GM12878 (cell line): ENCODE data around the gene ZNF502. TPM values are rescaled to one million over a fixed set of nuclear protein-coding genes. Genes with fewer than 3 reads are reported as not detected.
A peak's percentile ranks its signal among the peaks of the same experiment; 100 is the strongest.

Experiments
- ATAC-seq: fragments of 200-7000 bp; cut with Tn5 transposase; 3 replicates; pipeline ENCODE4 v1.9.1; 2020; ENCODE audit warnings: mild to moderate bottlenecking, moderate library complexity
- BruUV-seq: library from RNA; stranded (reverse); fragments of 400-500 nt; replicated peaks from 2 replicates; lab custom pipeline; 2021; lab: Mats Ljungman, UMichigan
- CTCF ChIA-PET: fragments of 300-600 bp; sonication (Branson Sonifier 250); formaldehyde crosslinking; extraction: SDS; loops from one replicate; lab custom pipeline; 2021; ENCODE audit warnings: inconsistent platforms; lab: Yijun Ruan, JAX
- POLR2A ChIA-PET: fragments of 350-600 bp; formaldehyde crosslinking; extraction: SDS; loops from one replicate; lab custom pipeline; 2021; ENCODE audit warnings: inconsistent platforms; lab: Charles Lee
- RAD21 ChIA-PET: fragments of 300-600 bp; sonication (Branson Sonifier 250); formaldehyde crosslinking; loops from one replicate; lab custom pipeline; 2023; ENCODE audit warnings: antibody characterized with exemption; ENCODE audit not compliant: unreplicated experiment; lab: Charles Lee
- SMC1A ChIA-PET: fragments of 300-600 bp; sonication (Branson Sonifier 250); formaldehyde crosslinking; loops from one replicate; lab custom pipeline; 2023; ENCODE audit not compliant: unreplicated experiment, uncharacterized antibody; lab: Charles Lee
- DNase-seq: peaks from one replicate; pipeline ENCODE4 v3.0.0-alpha.2; 2011; ENCODE audit warnings: low read depth, low spot score
- FAIRE-seq: peaks from 3 replicates; lab custom pipeline; 2011; peaks lifted over from hg19 to GRCh38; lab: Jason Lieb, UNC
- H2AFZ ChIP-seq: 2 replicates; pipeline ENCODE4 v1.6.0; 2011; ENCODE audit warnings: low read depth, low read length, control low read depth; ENCODE audit not compliant: control insufficient read depth
- H3K27ac ChIP-seq: 2 replicates; pipeline ENCODE4 v1.5.1; 2011; ENCODE audit warnings: control low read depth; ENCODE audit not compliant: control insufficient read depth, insufficient read depth
- H3K27me3 ChIP-seq, 2 experiments: replicated peaks in 1 of 2; 2 replicates each; pipeline versions ENCODE4 v1.6.0 to v1.6.1; 2011; ENCODE audit warnings: low read length in 1 of 2; ENCODE audit not compliant: control insufficient read depth in 2 of 2, insufficient read depth in 2 of 2
- H3K36me3 ChIP-seq, 2 experiments: 2 replicates each; pipeline ENCODE4 v1.5.1; 2011; ENCODE audit warnings: low read length in 1 of 2; ENCODE audit not compliant: control insufficient read depth in 2 of 2, insufficient read depth in 2 of 2
- H3K4me1 ChIP-seq: 2 replicates; pipeline ENCODE4 v1.6.1; 2011; ENCODE audit warnings: mild to moderate bottlenecking, low read length, moderate library complexity, mixed read lengths; ENCODE audit not compliant: control insufficient read depth, insufficient read depth
- H3K4me2 ChIP-seq: 2 replicates; pipeline ENCODE4 v1.6.0; 2011; ENCODE audit warnings: control low read depth; ENCODE audit not compliant: control insufficient read depth, insufficient read depth
- H3K4me3 ChIP-seq: fragments of 200-600 bp; sonication (generic); 2 replicates; pipeline ENCODE4 v1.5.1; 2016
- H3K79me2 ChIP-seq: 2 replicates; pipeline ENCODE4 v1.6.0; 2011; ENCODE audit warnings: low read length; ENCODE audit not compliant: control insufficient read depth, insufficient read depth
- H3K9ac ChIP-seq: 2 replicates; pipeline ENCODE4 v1.8.0; 2011; ENCODE audit warnings: low read length, control low read depth, mixed read lengths; ENCODE audit not compliant: control insufficient read depth, insufficient read depth
- H3K9me3 ChIP-seq: replicated peaks from 3 replicates; pipeline ENCODE4 v1.5.1; 2011; ENCODE audit warnings: mild to moderate bottlenecking, low read length; ENCODE audit not compliant: control insufficient read depth, insufficient read depth
- H4K20me1 ChIP-seq: 2 replicates; pipeline ENCODE4 v1.6.0; 2011; ENCODE audit not compliant: control insufficient read depth, insufficient read depth
- EP300 ChIP-seq, 2 experiments: fragments of 150-350 bp in 1 of 2; IDR thresholded peaks; 2 replicates each; pipeline ENCODE4 v1.6.1; 2011 to 2012; ENCODE audit warnings: low read depth in 2 of 2, low read length in 2 of 2, borderline replicate concordance in 1 of 2, improper control_type of control experiment in 1 of 2, inconsistent platforms in 1 of 2; ENCODE audit not compliant: control insufficient read depth in 1 of 2
- MXI1 ChIP-seq: fragments of 150-350 bp; IDR thresholded peaks from 2 replicates; pipeline ENCODE4 v1.6.1; 2011; ENCODE audit warnings: low read depth, mild to moderate bottlenecking, inconsistent platforms, low read length, improper control_type of control experiment
- NKRF ChIP-seq: fragments of 450-650 bp; conservative IDR thresholded peaks from 2 replicates; pipeline ENCODE4 v1.6.1; 2017; ENCODE audit warnings: mild to moderate bottlenecking, moderate library complexity
- POLR2AphosphoS5 ChIP-seq: IDR thresholded peaks from 2 replicates; pipeline ENCODE4 v1.6.1; 2011; ENCODE audit warnings: mild to moderate bottlenecking, low read length, inconsistent platforms
- TARDBP ChIP-seq: IDR thresholded peaks from 2 replicates; pipeline ENCODE4 v1.6.1; 2016; ENCODE audit warnings: borderline replicate concordance
- ZNF274 ChIP-seq: IDR thresholded peaks from one replicate; pipeline ENCODE4 v1.8.0; 2011; ENCODE audit not compliant: insufficient read length, insufficient read depth
- WGBS: methylation state at CpG from one replicate; pipeline ENCODE4 v1.1.6; 2016; ENCODE audit warnings: low lambda C conversion rate; ENCODE audit not compliant: insufficient replicate concordance, insufficient coverage; ENCODE audit errors: missing lambda C conversion rate; 5-methylcytosine and 5-hydroxymethylcytosine counted together
- in situ Hi-C: fragments of 300-500 bp; cut with MboI; formaldehyde crosslinking; loops from 9 replicates; pipeline ENCODE4 v1.14.3; 2018; ENCODE audit warnings: mixed read lengths
- intact Hi-C: fragments of 100-400 bp; cut with micrococcal nuclease; formaldehyde crosslinking; loops from one replicate; pipeline ENCODE4 v1.14.2; 2022; ENCODE audit not compliant: unreplicated experiment
- polyA plus RNA-seq, 11 experiments: library from polyadenylated mRNA; depleted of rRNA in 4 of 11; unstranded in 6 of 11; stranded (reverse) in 5 of 11; fragments of >200 nt; fragmentation: Nextera tagmentation in 4 of 11; fragmentation: Illumina TruSeq in 1 of 11; extraction: Ambion mirVana in 4 of 11; extraction: Trizol in 1 of 11; gene quantifications; 1 replicate in 1 of 11; 2 replicates in 10 of 11; pipeline versions ENCODE4 v1.2.1 to v1.2.3, GENCODE V29; 2011 to 2016; ENCODE audit warnings: inconsistent platforms in 2 of 11, missing spikeins in 2 of 11, low read depth in 1 of 11
- total RNA-seq, 4 experiments: library from RNA; depleted of rRNA in 3 of 4; stranded (reverse); fragments of >200 nt in 3 of 4; fragmentation: Illumina TruSeq in 1 of 4; extraction: Trizol in 1 of 4; gene quantifications; 2 replicates each; pipeline versions ENCODE4 v1.2.1 to v1.2.3, GENCODE V29; 2013 to 2021

ZNF502 gene
- total and polyA plus RNA-seq, 10 of the 15 experiments (the other 5 are each of a cell fraction or from before 2014, with no cell fraction given), result 0.39 to 1.7 (median 1.1) TPM

- TF ChIP-seq EP300 (IDR thresholded peaks at IDR 0.05; ENCODE audit: borderline replicate concordance in 1 of 2, control insufficient read depth in 1 of 2, low read depth in 2 of 2, low read length in 2 of 2), result no peak
- peak; percentile 67 for TF ChIP-seq ZNF274
- no peak for TF ChIP-seq POLR2AphosphoS5
- Histone ChIP-seq H3K9me3 (peaks cover 31% of the 10 kb centered on the region), H3K4me2 (no peak overlapping the region), H2AFZ (no peak overlapping the region), H3K27me3 (no peaks in the 10 kb centered on the region), H3K27ac (no peak overlapping the region), H3K36me3 (no peaks in the 10 kb centered on the region), H3K4me3 (no peak overlapping the region), H4K20me1 (no peaks in the 10 kb centered on the region), H3K9ac (no peak overlapping the region), H3K79me2 (no peaks in the 10 kb centered on the region), H3K4me1 (no peaks in the 10 kb centered on the region)
- CTCF ChIA-PET, result no interaction called here
- ATAC-seq (no peak), DNase-seq (no peak), FAIRE-seq (no peak)
- intact Hi-C loops, result no loop called here
- RAD21 ChIA-PET, result no interaction called here
- POLR2A ChIA-PET, result no interaction called here
- no TSS peak for BruUV-seq
- 53% methylated on average over 3 of the region's 3 CpGs for WGBS
- in situ Hi-C loops, result no loop called here
- SMC1A ChIA-PET, result no interaction called here
Measured at GRCh38 chr3:44734646-44735168, 22.2 kb downstream of the ZNF502 start.

- no peak for FAIRE-seq
- TF ChIP-seq MXI1, result no peak
- no peak for TF ChIP-seq TARDBP
- TF ChIP-seq NKRF, result no peak
- H3K27ac ChIP-seq, result peak overlapping the region; percentile 93
- RAD21 ChIA-PET, result no interaction called here
- no peak for DNase-seq
- 5% methylated on average over 15 of the region's 15 CpGs for WGBS
- peak; percentile 9; the same call in 1 of the 3 replicates for ATAC-seq
- POLR2A ChIA-PET, result interaction anchor here (0.7 to 1.2 kb wide), 3 partner anchors 19 to 304 kb away, joined by 3 to 4 read pairs (median 3); no protein-coding TSS in a partner anchor
- SMC1A ChIA-PET, result no interaction called here
- H3K4me2 ChIP-seq, result peak overlapping the region; percentile 83
- peaks cover 25% of the 10 kb centered on the region for H3K9me3 ChIP-seq
- CTCF ChIA-PET, result interaction anchor here (0.7 to 1.0 kb wide), 2 partner anchors 16 to 35 kb away, joined by 4 to 5 read pairs; no protein-coding TSS in a partner anchor
- H4K20me1 ChIP-seq, result no peaks in the 10 kb centered on the region
- intact Hi-C loops (loop anchor here (10.0 kb wide), 1 partner anchor 116 kb away; the partner anchor contains the start of gene ZNF35), in situ Hi-C loops (no loop called here)
- peak overlapping the region; percentile 79 for H3K4me3 ChIP-seq
- peaks cover 0 to 4% of the 10 kb centered on the region in 2 experiments; a peak in 1 of 4 replicates for H3K36me3 ChIP-seq
- peak overlapping the region; percentile 74 for H2AFZ ChIP-seq
- 0 out of 2 replicates have a peak, but pooled peaks cover 4% of the 10 kb centered on the region for H3K4me1 ChIP-seq
- H3K9ac ChIP-seq, result peak overlapping the region; percentile 99
- no TSS peak for BruUV-seq
- peaks cover 47% of the 10 kb centered on the region for H3K79me2 ChIP-seq
- no peaks in the 10 kb centered on the region for H3K27me3 ChIP-seq
Measured at GRCh38 chr3:44761101-44761423, 48.6 kb downstream of the ZNF502 start.
